B cell (primary cell): Measurements from ENCODE around the gene SLC35F3.
"Not testable (repeated sequence)": the region's sequence is repeated elsewhere in the genome, so short reads cannot be mapped to it uniquely, and the experiment has no call there.

Experiments used
- CTCF ChIP-seq: fragments of 200-600 bp; IDR thresholded peaks from one replicate; pipeline ENCODE4 v1.8.0; 2022; ENCODE audit warnings: antibody characterized with exemption, mild to moderate bottlenecking
- EZH2 ChIP-seq: IDR thresholded peaks from 2 replicates; pipeline ENCODE4 v1.6.1; 2012; ENCODE audit warnings: borderline replicate concordance, low read depth, mild to moderate bottlenecking, moderate library complexity, low read length; ENCODE audit not compliant: insufficient read depth, poor library complexity, severe bottlenecking

GRCh38 chr1:234176847-234177246 is 272.4 kb downstream of the SLC35F3 start:
- TF ChIP-seq CTCF, EZH2: not testable (repeated sequence)
